SK-N-SH (cell line): ENCODE results near the gene JCHAIN.

ENCODE experiments used
- EZH2phosphoT487 ChIP-seq: fragments of 200-600 bp; sonication (generic); IDR thresholded peaks from 2 replicates; pipeline ENCODE4 v1.6.1; 2017; ENCODE audit warnings: low read depth, mixed run types, mild to moderate bottlenecking, antibody characterized with exemption, moderate library complexity, borderline replicate concordance
- FOXJ3 ChIP-seq: sonication (generic); formaldehyde crosslinking; IDR thresholded peaks from 2 replicates; pipeline ENCODE4 v1.5.1; 2020; ENCODE audit warnings: mild to moderate bottlenecking, missing genetic modification reagents
- FOXM1 ChIP-seq: IDR thresholded peaks from 2 replicates; pipeline ENCODE4 v1.4.0; 2012; ENCODE audit warnings: low read depth, mild to moderate bottlenecking
- GABPA ChIP-seq: IDR thresholded peaks from 2 replicates; pipeline ENCODE4 v1.4.0; 2012; ENCODE audit warnings: low read depth, mild to moderate bottlenecking
- POLR2AphosphoS5 ChIP-seq: IDR thresholded peaks from 2 replicates; pipeline ENCODE4 v1.6.1; 2012; ENCODE audit warnings: low read depth, low read length
- RAD21 ChIP-seq: IDR thresholded peaks from 2 replicates; pipeline ENCODE4 v1.6.1; 2012; ENCODE audit warnings: mild to moderate bottlenecking, low read length
- RCOR1 ChIP-seq: fragments of 150-350 bp; IDR thresholded peaks from 2 replicates; pipeline ENCODE4 v1.6.1; 2017; ENCODE audit warnings: antibody characterized with exemption, low read length
- SIN3A ChIP-seq: IDR thresholded peaks from 2 replicates; pipeline ENCODE4 v1.6.1; 2012; ENCODE audit warnings: low read depth, mild to moderate bottlenecking, low read length, moderate library complexity, borderline replicate concordance
- TAF1 ChIP-seq: IDR thresholded peaks from 2 replicates; pipeline ENCODE4 v1.6.1; 2012; ENCODE audit warnings: low read depth, mild to moderate bottlenecking, low read length, moderate library complexity, borderline replicate concordance
- TF ChIP-seq, protein P1 (sequence below): IDR thresholded peaks from 2 replicates; pipeline ENCODE4 v1.4.0; 2012; ENCODE audit warnings: low read depth, borderline replicate concordance
- TF ChIP-seq, protein P2 (sequence below): fragments of 200-600 bp; sonication (generic); IDR thresholded peaks from 2 replicates; pipeline ENCODE4 v1.6.1; 2017; ENCODE audit warnings: antibody characterized with exemption, mild to moderate bottlenecking, moderate library complexity
- TF ChIP-seq, protein P3 (sequence below): IDR thresholded peaks from 2 replicates; pipeline ENCODE4 v1.4.0; 2012; ENCODE audit warnings: low read depth
- TF ChIP-seq, protein P4 (sequence below): IDR thresholded peaks from 2 replicates; pipeline ENCODE4 v1.6.1; 2012; ENCODE audit warnings: mild to moderate bottlenecking, low read depth, low read length, moderate library complexity
- TF ChIP-seq, protein P5 (sequence below): fragments of 150-350 bp; IDR thresholded peaks from 2 replicates; pipeline ENCODE4 v1.6.1; 2016; ENCODE audit warnings: mild to moderate bottlenecking, low read depth, low read length

DNA sequence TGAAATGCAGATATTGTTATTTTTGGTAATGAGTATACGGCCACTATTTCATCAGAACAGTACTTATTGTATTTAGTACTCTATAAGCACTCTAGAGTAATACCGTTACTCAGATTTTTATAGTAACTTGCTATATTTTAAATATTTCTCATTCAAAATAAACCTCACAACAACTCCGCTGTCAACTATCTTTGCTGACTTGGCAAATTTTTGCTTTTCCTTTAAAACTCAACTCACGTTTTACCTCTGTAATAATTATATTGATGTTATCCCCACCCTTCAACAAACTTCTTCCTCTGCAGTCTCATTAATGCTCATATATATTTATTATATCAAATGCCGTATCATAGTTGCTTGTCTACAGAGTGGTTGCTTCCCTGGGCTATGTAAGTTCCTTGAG lies 9.0 kb downstream of the JCHAIN start:
- TF ChIP-seq POLR2AphosphoS5 (no peak), RAD21 (no peak), SIN3A (no peak), FOXJ3 (no peak), TAF1 (no peak), GABPA (no peak), FOXM1 (no peak), EZH2phosphoT487 (no peak), RCOR1 (no peak)
- TF ChIP-seq, protein P1, sequence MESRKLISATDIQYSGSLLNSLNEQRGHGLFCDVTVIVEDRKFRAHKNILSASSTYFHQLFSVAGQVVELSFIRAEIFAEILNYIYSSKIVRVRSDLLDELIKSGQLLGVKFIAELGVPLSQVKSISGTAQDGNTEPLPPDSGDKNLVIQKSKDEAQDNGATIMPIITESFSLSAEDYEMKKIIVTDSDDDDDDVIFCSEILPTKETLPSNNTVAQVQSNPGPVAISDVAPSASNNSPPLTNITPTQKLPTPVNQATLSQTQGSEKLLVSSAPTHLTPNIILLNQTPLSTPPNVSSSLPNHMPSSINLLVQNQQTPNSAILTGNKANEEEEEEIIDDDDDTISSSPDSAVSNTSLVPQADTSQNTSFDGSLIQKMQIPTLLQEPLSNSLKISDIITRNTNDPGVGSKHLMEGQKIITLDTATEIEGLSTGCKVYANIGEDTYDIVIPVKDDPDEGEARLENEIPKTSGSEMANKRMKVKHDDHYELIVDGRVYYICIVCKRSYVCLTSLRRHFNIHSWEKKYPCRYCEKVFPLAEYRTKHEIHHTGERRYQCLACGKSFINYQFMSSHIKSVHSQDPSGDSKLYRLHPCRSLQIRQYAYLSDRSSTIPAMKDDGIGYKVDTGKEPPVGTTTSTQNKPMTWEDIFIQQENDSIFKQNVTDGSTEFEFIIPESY: no peak
- TF ChIP-seq, protein P2, sequence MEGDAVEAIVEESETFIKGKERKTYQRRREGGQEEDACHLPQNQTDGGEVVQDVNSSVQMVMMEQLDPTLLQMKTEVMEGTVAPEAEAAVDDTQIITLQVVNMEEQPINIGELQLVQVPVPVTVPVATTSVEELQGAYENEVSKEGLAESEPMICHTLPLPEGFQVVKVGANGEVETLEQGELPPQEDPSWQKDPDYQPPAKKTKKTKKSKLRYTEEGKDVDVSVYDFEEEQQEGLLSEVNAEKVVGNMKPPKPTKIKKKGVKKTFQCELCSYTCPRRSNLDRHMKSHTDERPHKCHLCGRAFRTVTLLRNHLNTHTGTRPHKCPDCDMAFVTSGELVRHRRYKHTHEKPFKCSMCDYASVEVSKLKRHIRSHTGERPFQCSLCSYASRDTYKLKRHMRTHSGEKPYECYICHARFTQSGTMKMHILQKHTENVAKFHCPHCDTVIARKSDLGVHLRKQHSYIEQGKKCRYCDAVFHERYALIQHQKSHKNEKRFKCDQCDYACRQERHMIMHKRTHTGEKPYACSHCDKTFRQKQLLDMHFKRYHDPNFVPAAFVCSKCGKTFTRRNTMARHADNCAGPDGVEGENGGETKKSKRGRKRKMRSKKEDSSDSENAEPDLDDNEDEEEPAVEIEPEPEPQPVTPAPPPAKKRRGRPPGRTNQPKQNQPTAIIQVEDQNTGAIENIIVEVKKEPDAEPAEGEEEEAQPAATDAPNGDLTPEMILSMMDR: no peak
- TF ChIP-seq, protein P3, sequence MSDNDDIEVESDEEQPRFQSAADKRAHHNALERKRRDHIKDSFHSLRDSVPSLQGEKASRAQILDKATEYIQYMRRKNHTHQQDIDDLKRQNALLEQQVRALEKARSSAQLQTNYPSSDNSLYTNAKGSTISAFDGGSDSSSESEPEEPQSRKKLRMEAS: no peak
- TF ChIP-seq, protein P4, sequence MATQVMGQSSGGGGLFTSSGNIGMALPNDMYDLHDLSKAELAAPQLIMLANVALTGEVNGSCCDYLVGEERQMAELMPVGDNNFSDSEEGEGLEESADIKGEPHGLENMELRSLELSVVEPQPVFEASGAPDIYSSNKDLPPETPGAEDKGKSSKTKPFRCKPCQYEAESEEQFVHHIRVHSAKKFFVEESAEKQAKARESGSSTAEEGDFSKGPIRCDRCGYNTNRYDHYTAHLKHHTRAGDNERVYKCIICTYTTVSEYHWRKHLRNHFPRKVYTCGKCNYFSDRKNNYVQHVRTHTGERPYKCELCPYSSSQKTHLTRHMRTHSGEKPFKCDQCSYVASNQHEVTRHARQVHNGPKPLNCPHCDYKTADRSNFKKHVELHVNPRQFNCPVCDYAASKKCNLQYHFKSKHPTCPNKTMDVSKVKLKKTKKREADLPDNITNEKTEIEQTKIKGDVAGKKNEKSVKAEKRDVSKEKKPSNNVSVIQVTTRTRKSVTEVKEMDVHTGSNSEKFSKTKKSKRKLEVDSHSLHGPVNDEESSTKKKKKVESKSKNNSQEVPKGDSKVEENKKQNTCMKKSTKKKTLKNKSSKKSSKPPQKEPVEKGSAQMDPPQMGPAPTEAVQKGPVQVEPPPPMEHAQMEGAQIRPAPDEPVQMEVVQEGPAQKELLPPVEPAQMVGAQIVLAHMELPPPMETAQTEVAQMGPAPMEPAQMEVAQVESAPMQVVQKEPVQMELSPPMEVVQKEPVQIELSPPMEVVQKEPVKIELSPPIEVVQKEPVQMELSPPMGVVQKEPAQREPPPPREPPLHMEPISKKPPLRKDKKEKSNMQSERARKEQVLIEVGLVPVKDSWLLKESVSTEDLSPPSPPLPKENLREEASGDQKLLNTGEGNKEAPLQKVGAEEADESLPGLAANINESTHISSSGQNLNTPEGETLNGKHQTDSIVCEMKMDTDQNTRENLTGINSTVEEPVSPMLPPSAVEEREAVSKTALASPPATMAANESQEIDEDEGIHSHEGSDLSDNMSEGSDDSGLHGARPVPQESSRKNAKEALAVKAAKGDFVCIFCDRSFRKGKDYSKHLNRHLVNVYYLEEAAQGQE: no peak
- TF ChIP-seq, protein P5, sequence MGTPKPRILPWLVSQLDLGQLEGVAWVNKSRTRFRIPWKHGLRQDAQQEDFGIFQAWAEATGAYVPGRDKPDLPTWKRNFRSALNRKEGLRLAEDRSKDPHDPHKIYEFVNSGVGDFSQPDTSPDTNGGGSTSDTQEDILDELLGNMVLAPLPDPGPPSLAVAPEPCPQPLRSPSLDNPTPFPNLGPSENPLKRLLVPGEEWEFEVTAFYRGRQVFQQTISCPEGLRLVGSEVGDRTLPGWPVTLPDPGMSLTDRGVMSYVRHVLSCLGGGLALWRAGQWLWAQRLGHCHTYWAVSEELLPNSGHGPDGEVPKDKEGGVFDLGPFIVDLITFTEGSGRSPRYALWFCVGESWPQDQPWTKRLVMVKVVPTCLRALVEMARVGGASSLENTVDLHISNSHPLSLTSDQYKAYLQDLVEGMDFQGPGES: no peak
